ENCODE results near the gene OR5B3.

The OR5B3 gene

DNA sequence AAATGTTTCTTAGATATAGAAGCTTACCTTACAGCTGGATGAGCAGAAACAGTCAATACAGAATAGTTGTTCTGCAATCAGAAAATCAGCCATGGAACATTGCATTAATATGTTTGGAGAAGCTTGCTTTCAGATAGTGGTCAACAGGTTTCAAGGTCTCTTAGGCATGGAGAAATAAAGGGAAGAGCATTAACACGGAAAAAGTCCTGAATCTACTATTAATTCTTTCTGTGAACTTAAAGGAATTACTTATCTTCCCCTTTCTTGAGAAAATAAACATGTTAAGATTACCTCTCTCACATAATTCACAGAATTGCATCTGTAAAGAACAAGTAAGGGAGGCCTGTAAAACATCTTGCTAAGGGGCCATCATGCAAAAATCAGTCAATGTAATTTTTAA, at the start of gene OR5B3:
OR5B3 (minus strand) TSS at position 101 of the 400 bp plus-strand sequence. CDS start 3,465 bp downstream, outside the sequence.
- TF ChIP-seq, protein P1, sequence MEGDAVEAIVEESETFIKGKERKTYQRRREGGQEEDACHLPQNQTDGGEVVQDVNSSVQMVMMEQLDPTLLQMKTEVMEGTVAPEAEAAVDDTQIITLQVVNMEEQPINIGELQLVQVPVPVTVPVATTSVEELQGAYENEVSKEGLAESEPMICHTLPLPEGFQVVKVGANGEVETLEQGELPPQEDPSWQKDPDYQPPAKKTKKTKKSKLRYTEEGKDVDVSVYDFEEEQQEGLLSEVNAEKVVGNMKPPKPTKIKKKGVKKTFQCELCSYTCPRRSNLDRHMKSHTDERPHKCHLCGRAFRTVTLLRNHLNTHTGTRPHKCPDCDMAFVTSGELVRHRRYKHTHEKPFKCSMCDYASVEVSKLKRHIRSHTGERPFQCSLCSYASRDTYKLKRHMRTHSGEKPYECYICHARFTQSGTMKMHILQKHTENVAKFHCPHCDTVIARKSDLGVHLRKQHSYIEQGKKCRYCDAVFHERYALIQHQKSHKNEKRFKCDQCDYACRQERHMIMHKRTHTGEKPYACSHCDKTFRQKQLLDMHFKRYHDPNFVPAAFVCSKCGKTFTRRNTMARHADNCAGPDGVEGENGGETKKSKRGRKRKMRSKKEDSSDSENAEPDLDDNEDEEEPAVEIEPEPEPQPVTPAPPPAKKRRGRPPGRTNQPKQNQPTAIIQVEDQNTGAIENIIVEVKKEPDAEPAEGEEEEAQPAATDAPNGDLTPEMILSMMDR (IDR thresholded peaks at IDR 0.05; ENCODE audit: low read depth, low read length), result no peak
- no peak within 1 kb of the TSS for H3K4me3 ChIP-seq (ENCODE audit: low read depth, low read length)

DNA sequence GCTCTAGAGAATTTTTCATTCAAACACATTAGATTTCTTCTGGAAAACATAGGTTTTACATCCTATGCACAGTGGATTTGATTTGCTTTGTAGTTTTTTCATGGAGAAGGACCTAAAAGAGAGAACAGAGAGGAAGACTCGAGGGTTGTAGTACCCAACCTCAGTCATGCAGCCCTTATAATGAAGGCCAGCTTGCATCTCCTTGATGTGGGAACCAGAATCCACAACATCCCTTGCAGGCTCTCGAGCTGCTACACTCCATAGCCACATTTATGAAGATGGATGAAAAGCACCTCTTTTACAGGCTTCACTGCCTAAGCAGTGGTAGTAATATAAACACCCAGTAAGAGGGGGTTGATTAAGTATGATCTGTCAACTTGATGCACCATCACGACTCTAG, 44.9 kb upstream of the OR5B3 start:
- TF ChIP-seq, protein P1 (IDR thresholded peaks at IDR 0.05; ENCODE audit: low read depth, low read length), result no peak
- H3K4me3 ChIP-seq (ENCODE audit: low read depth, low read length), result no peak overlapping the region

DNA sequence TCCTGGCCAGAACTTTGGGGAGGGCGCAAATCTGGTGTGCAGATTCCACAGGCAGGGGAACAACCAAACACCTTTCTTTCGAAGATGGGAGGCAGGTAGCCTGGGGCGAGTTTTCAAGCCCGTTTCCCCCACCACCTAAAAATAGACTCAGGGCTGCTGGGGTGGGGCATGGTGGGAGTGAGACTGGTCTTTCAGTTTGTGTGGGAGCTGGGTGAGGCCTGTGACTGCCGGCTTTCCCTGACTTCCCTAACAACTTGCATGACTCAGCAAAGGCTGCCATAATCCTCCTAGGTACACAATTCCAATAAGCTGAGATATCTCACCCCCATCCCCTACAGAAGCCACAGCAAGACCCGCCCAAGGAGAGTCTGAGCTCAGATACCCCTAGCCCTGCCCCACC, 39.6 kb upstream of the OR5B3 start:
- TF ChIP-seq, protein P1 (IDR thresholded peaks at IDR 0.05; ENCODE audit: low read depth, low read length), result no peak
- H3K4me3 ChIP-seq (ENCODE audit: low read depth, low read length), result no peak overlapping the region

DNA sequence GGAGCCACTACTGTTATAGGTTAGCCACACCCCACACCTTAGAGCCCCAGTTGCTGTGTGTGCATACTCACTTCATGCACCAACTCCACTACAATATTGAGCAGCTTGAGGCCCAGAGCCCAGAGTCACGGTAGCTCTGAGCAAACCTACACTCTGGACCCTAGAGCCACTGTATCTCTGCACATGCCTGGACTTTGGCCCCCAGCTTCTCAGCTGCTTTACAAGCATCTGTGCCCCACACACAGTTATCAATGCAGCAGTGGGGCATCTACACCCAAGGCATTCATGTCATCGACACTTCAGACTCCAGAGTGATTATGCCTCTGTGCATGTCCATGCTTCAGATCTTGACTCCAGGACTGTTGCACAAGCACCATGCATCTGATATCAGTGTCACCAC, 37.6 kb upstream of the OR5B3 start:
- TF ChIP-seq, protein P1 (IDR thresholded peaks at IDR 0.05; ENCODE audit: low read depth, low read length), result no peak
- H3K4me3 ChIP-seq (ENCODE audit: low read depth, low read length), result no peak overlapping the region

DNA sequence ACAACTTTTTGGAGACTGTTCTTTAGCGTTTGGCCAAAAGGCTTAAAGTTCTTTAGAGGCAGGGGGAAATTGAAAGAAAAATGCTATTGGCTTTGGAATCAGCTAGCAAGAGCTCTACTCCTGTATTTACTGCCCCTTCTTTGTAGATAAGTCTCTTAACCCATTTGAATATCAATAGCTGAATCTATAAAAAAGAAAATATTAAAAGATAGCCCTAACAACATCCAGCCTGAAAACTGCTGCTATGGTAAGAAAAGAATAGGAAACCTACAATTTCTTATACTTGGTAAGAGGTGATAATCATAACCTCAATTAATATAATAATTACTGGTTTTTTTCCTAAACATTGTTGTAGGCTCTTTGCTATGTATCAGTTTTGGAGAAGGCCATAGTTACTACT, 35.5 kb upstream of the OR5B3 start, which contains the start of gene OR5B12:
OR5B12 (minus strand) TSS at position 101 of the 400 bp plus-strand sequence. CDS start 2,085 bp downstream, outside the sequence.
- H3K4me3 ChIP-seq (ENCODE audit: low read depth, low read length), result no peak within 1 kb of the TSS
- TF ChIP-seq, protein P1 (IDR thresholded peaks at IDR 0.05; ENCODE audit: low read depth, low read length), result no peak

DNA sequence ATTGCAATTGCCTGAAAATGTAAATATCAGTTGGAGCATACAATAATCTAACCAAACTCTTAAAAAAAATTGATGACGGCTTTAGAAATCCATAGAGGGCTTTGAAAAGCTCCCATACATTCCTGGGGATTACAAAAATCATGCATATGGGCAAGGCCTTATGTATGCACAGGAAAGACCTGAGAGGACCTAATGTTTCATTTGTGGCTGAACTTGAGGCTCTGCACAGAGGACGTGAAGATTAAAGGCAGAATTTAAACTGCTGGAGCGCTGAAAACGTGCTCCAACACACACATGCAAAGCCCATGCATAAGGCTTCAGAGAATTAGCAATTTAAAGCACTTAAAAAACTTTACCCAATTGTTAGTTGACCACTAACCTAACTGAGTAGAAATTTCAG, 31.8 kb upstream of the OR5B3 start:
- TF ChIP-seq, protein P1 (IDR thresholded peaks at IDR 0.05; ENCODE audit: low read depth, low read length), result no peak
- no peak overlapping the region for H3K4me3 ChIP-seq (ENCODE audit: low read depth, low read length)

DNA sequence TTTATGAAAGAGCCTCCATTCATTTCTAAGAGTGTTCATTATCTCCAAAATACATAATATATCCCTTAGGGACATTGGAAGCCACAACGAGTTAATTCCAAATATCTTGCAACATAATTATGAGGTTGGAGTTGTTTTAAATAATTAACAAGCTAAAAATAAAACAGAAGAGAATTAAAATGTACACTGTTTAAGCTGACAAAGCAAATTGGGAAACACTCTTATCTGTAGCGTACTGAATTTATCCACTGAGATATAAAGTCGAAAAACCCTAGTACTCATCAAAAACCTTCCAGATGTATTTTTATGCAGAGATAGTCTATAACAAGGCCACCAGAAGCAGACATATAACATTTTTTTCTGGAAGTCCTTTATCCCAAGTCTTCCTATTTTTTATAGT, 27.5 kb upstream of the OR5B3 start:
- H3K4me3 ChIP-seq (ENCODE audit: low read depth, low read length), result no peak overlapping the region
- TF ChIP-seq, protein P1 (IDR thresholded peaks at IDR 0.05; ENCODE audit: low read depth, low read length), result no peak

Data from WI38 (cell line).